HepG2 (cell line): ENCODE results near the gene ILDR2. TPM values are rescaled to one million over a fixed set of nuclear protein-coding genes. Genes with fewer than 3 reads are reported as not detected.
A peak's percentile ranks its signal among the peaks of the same experiment; 100 is the strongest.

Experiments
- KAT7 ChIP-seq: IDR thresholded peaks from 2 replicates; pipeline ENCODE4 v1.6.1; 2018; ENCODE audit warnings: borderline replicate concordance, missing compliant biosample characterization
- KLF15 ChIP-seq: sonication (generic); formaldehyde crosslinking; IDR thresholded peaks from 2 replicates; pipeline ENCODE4 v1.8.1; 2023; ENCODE audit warnings: borderline replicate concordance, mild to moderate bottlenecking, inconsistent platforms, missing genetic modification reagents, mixed read lengths
- NR2F2 ChIP-seq: IDR thresholded peaks from 2 replicates; pipeline ENCODE4 v1.6.1; 2012; ENCODE audit warnings: low read depth, inconsistent platforms, borderline replicate concordance
- ZBTB25 ChIP-seq: IDR thresholded peaks from 2 replicates; pipeline ENCODE4 v1.6.1; 2018; ENCODE audit warnings: missing genetic modification reagents
- ZKSCAN1 ChIP-seq: fragments of 150-350 bp; IDR thresholded peaks from 2 replicates; pipeline ENCODE4 v1.6.1; 2014; ENCODE audit warnings: low read length
- ZNF124 ChIP-seq: sonication (generic); formaldehyde crosslinking; IDR thresholded peaks from 2 replicates; pipeline ENCODE4 v1.4.0; 2020; ENCODE audit warnings: missing genetic modification reagents
- ZNF430 ChIP-seq: sonication (generic); formaldehyde crosslinking; IDR thresholded peaks from 2 replicates; pipeline ENCODE4 v1.9.0; 2021; ENCODE audit warnings: mild to moderate bottlenecking, missing genetic modification reagents
- ZNF574 ChIP-seq: sonication (generic); formaldehyde crosslinking; IDR thresholded peaks from 2 replicates; pipeline ENCODE4 v1.4.0; 2020; ENCODE audit warnings: missing genetic modification reagents
- polyA plus RNA-seq, 8 experiments: library from polyadenylated mRNA; depleted of rRNA in 3 of 8; stranded (reverse) in 7 of 8; unstranded in 1 of 8; fragments of >200 nt; fragmentation: Illumina TruSeq in 4 of 8; extraction: Trizol in 4 of 8; gene quantifications; 2 replicates each; pipeline versions ENCODE4 v1.2.1 to v1.2.3, GENCODE V29; 2011 to 2016; ENCODE audit warnings: low read depth in 4 of 8, missing spikeins in 1 of 8, mixed read lengths in 1 of 8; ENCODE audit not compliant: insufficient read depth in 1 of 8
- total RNA-seq, 5 experiments: library from RNA; depleted of rRNA; stranded (reverse); fragments of >200 nt; fragmentation: Illumina TruSeq; extraction: Trizol; gene quantifications; 2 replicates each; pipeline ENCODE4 v1.2.3, GENCODE V29; 2016; ENCODE audit warnings: low read depth in 1 of 5
- TF ChIP-seq, protein P1 (sequence below): sonication (generic); formaldehyde crosslinking; IDR thresholded peaks from one replicate; pipeline ENCODE4 v1.5.1; 2020; ENCODE audit warnings: mild to moderate bottlenecking, missing genetic modification reagents; ENCODE audit errors: not compliant biosample characterization
- TF ChIP-seq, protein P2 (sequence below): sonication (generic); formaldehyde crosslinking; IDR thresholded peaks from 2 replicates; pipeline ENCODE4 v1.9.0; 2021; ENCODE audit warnings: missing genetic modification reagents, borderline replicate concordance
- TF ChIP-seq, protein P3 (sequence below): sonication (generic); formaldehyde crosslinking; IDR thresholded peaks from 2 replicates; pipeline ENCODE4 v1.4.0; 2020; ENCODE audit warnings: missing genetic modification reagents

Gene ILDR2
- total and polyA plus RNA-seq, 2 of the 13 experiments (the other 11 are each of a cell fraction or from before 2014, with no cell fraction given): 0.04 TPM; not detected in 1

DNA sequence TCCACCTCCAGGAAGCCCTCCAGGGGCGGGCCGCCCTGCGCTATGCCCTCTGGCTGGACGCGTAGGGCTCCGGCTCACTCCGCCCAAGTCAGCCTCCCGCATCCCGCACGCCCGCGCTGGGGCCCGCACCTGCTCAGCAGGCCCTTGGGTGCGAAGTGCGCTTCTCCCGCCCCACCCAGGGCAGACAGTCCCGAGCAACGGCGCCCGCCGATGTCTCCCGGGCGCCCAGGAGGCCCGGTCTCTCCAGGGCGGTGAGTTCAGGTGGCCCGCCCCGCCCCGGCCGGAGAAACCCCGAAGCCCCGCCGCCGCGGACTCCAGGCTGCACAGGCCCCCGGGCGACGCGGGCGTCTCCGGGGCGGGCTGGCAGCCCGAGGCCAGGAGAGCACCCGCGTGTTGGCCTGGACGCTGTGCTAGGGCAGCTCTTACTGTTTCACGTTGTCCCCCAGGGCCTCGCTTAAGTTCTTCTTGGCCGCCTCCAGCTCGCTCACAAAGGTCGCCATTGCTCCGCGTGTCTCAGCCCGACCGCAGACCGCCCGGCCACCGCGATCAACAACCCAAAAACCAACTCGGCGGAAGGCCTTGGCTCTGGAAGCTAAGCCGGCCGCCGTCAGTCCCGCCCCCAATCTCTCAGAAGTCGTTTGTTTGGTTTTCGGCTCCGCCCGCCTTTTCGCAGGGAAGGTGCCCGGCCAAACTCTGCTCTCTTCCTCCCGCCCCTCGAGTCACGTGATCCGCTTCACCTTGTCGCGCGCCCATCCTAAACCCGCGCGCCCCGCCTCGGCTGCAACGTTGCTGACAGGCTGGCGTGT, 99.4 kb downstream of the ILDR2 start, which contains the start of gene TADA1 (continued):
- TF ChIP-seq ZNF574 (peak; percentile 86), ZKSCAN1 (no peak), KAT7 (CRISPR knock-in tag) (peak; percentile 91; the same call in 1 of the 2 replicates), KLF15 (CRISPR knock-in tag) (0 out of 2 replicates have a peak, but pooled peaks have one; percentile 49), ZNF430 (CRISPR knock-in tag) (peak; percentile 68), NR2F2 (no peak; the same call in 1 of the 2 replicates), ZBTB25 (CRISPR knock-in tag) (no peak), ZNF124 (CRISPR knock-in tag) (no peak; the same call in 1 of the 2 replicates)
- TF ChIP-seq, protein P1, sequence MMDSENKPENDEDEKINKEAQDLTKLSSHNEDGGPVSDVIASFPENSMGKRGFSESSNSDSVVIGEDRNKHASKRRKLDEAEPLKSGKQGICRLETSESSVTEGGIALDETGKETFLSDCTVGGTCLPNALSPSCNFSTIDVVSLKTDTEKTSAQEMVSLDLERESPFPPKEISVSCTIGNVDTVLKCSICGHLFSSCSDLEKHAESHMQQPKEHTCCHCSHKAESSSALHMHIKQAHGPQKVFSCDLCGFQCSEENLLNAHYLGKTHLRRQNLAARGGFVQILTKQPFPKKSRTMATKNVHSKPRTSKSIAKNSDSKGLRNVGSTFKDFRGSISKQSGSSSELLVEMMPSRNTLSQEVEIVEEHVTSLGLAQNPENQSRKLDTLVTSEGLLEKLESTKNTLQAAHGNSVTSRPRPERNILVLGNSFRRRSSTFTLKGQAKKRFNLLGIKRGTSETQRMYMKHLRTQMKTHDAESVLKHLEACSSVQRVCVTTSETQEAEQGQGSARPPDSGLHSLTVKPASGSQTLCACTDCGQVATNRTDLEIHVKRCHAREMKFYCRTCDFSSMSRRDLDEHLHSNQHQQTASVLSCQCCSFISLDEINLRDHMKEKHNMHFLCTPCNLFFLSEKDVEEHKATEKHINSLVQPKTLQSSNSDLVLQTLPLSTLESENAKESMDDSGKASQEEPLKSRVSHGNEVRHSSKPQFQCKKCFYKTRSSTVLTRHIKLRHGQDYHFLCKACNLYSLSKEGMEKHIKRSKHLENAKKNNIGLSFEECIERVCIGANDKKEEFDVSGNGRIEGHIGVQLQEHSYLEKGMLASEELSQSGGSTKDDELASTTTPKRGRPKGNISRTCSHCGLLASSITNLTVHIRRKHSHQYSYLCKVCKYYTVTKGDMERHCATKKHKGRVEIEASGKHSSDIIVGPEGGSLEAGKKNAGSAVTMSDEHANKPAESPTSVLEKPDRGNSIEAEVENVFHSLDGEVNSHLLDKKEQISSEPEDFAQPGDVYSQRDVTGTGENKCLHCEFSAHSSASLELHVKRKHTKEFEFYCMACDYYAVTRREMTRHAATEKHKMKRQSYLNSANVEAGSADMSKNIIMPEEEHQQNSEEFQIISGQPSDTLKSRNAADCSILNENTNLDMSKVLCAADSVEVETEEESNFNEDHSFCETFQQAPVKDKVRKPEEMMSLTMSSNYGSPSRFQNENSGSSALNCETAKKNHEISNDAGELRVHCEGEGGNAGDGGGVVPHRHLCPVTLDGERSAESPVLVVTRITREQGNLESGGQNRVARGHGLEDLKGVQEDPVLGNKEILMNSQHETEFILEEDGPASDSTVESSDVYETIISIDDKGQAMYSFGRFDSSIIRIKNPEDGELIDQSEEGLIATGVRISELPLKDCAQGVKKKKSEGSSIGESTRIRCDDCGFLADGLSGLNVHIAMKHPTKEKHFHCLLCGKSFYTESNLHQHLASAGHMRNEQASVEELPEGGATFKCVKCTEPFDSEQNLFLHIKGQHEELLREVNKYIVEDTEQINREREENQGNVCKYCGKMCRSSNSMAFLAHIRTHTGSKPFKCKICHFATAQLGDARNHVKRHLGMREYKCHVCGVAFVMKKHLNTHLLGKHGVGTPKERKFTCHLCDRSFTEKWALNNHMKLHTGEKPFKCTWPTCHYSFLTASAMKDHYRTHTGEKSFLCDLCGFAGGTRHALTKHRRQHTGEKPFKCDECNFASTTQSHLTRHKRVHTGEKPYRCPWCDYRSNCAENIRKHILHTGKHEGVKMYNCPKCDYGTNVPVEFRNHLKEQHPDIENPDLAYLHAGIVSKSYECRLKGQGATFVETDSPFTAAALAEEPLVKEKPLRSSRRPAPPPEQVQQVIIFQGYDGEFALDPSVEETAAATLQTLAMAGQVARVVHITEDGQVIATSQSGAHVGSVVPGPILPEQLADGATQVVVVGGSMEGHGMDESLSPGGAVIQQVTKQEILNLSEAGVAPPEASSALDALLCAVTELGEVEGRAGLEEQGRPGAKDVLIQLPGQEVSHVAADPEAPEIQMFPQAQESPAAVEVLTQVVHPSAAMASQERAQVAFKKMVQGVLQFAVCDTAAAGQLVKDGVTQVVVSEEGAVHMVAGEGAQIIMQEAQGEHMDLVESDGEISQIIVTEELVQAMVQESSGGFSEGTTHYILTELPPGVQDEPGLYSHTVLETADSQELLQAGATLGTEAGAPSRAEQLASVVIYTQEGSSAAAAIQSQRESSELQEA (CRISPR knock-in tag): no peak
- TF ChIP-seq, protein P2, sequence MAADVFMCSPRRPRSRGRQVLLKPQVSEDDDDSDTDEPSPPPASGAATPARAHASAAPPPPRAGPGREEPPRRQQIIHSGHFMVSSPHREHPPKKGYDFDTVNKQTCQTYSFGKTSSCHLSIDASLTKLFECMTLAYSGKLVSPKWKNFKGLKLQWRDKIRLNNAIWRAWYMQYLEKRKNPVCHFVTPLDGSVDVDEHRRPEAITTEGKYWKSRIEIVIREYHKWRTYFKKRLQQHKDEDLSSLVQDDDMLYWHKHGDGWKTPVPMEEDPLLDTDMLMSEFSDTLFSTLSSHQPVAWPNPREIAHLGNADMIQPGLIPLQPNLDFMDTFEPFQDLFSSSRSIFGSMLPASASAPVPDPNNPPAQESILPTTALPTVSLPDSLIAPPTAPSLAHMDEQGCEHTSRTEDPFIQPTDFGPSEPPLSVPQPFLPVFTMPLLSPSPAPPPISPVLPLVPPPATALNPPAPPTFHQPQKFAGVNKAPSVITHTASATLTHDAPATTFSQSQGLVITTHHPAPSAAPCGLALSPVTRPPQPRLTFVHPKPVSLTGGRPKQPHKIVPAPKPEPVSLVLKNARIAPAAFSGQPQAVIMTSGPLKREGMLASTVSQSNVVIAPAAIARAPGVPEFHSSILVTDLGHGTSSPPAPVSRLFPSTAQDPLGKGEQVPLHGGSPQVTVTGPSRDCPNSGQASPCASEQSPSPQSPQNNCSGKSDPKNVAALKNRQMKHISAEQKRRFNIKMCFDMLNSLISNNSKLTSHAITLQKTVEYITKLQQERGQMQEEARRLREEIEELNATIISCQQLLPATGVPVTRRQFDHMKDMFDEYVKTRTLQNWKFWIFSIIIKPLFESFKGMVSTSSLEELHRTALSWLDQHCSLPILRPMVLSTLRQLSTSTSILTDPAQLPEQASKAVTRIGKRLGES (CRISPR knock-in tag): no peak; the same call in 1 of the 2 replicates
- TF ChIP-seq, protein P3, sequence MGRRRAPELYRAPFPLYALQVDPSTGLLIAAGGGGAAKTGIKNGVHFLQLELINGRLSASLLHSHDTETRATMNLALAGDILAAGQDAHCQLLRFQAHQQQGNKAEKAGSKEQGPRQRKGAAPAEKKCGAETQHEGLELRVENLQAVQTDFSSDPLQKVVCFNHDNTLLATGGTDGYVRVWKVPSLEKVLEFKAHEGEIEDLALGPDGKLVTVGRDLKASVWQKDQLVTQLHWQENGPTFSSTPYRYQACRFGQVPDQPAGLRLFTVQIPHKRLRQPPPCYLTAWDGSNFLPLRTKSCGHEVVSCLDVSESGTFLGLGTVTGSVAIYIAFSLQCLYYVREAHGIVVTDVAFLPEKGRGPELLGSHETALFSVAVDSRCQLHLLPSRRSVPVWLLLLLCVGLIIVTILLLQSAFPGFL (CRISPR knock-in tag): no peak
